ENCODE data around the gene AFAP1L2. TPM values are rescaled to one million over a fixed set of nuclear protein-coding genes. Genes with fewer than 3 reads are reported as not detected.

The AFAP1L2 gene
- total RNA-seq, 1 donor = 0.18 TPM

DNA sequence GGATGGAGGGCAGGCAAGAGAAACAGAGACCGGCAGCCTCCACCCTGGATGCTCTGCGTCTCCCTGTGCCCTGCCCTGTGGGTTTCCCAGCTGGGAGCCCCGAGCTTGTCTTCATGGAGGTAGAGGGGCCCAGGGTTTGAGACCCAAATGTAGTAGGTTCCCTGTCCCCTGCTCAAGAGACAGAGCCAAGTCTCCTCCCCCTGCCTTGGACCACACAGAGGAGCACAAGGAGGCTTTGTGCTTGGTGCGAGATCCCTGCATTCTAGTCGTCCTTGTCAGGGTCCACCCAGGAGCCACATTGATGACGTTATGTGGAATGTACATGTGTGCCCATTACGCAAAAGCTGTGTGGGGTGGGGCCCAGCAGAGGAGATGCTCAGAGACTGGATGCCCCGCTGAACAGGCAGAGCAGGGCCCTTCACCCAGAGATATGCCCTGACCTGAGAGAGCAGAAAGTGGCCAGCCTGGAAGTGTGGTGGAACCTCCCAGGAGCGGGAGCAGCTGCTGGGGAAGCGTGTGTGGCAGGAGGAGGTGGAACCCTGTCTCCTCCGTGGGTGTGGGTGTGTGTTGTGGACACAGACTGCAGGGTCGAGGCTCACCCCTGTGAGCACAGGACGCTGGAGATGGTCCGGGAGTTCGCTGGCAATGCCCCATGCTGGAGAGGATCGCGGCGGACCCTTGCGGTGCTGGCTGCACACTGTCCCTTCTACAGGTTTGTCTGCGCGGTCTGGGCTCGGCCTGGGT is 126.0 kb downstream of the AFAP1L2 start:
- H3K4me3 ChIP-seq (ENCODE audit: low read depth, low read length) = no peak overlapping the region
- DNase-seq (ENCODE audit: low read depth) = no peak
- TF ChIP-seq, protein P1, sequence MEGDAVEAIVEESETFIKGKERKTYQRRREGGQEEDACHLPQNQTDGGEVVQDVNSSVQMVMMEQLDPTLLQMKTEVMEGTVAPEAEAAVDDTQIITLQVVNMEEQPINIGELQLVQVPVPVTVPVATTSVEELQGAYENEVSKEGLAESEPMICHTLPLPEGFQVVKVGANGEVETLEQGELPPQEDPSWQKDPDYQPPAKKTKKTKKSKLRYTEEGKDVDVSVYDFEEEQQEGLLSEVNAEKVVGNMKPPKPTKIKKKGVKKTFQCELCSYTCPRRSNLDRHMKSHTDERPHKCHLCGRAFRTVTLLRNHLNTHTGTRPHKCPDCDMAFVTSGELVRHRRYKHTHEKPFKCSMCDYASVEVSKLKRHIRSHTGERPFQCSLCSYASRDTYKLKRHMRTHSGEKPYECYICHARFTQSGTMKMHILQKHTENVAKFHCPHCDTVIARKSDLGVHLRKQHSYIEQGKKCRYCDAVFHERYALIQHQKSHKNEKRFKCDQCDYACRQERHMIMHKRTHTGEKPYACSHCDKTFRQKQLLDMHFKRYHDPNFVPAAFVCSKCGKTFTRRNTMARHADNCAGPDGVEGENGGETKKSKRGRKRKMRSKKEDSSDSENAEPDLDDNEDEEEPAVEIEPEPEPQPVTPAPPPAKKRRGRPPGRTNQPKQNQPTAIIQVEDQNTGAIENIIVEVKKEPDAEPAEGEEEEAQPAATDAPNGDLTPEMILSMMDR (IDR thresholded peaks at IDR 0.05; ENCODE audit: insufficient read depth, low read length) = no peak

GRCh38 chr10:114276671-114277070 is 127.6 kb downstream of the AFAP1L2 start:
- TF ChIP-seq, protein P1 (IDR thresholded peaks at IDR 0.05; ENCODE audit: insufficient read depth, low read length) = no peak
- DNase-seq (ENCODE audit: low read depth) = no peak
- no peak overlapping the region for H3K4me3 ChIP-seq (ENCODE audit: low read depth, low read length)

- no peak overlapping the region for H3K4me3 ChIP-seq (ENCODE audit: low read depth, low read length)
- TF ChIP-seq, protein P1 (IDR thresholded peaks at IDR 0.05; ENCODE audit: insufficient read depth, low read length) = no peak
- no peak for DNase-seq (ENCODE audit: low read depth)
Measured at GRCh38 chr10:114276066-114276465, 128.2 kb downstream of the AFAP1L2 start.

DNA sequence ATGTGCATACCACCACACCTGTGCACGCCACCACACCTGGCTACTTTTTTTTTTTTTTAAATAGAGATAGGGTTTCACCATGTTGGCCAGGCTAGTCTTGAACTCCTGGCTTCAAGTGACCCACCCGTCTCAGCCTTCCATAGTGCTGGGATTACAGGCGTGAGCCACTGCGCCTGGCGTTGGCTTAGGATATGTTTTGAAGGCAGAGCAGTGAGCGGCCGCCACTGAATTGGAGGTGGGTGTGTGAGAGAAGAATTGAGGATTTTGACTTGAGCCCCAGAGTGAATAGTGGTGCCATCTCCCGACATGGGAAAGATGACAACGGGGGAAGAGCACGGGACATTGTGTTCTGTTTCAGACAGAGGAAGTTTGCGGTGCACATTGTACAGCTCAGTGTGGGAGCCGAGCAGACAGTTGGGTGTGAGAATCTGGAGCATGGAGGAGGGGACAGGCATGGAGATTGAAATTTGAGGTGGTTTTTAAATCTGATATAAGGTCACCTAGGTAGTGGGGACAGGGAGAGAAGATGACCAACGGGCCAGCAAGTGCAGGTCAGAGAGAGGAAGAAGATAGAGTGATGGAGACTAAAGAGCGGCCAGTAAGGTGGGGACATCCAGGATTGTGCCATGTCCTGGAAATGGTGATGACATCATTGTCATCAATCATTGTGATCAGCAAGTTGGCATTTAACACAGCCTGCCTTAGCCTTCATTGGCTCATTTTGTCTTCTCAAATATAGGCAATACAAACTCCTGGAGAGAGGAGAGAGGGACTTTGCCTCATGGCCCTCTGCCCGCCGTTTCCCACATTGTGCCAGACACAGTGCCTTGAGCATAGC is 129.5 kb downstream of the AFAP1L2 start:
- H3K4me3 ChIP-seq (ENCODE audit: low read depth, low read length) = no peak overlapping the region
- TF ChIP-seq, protein P1 (IDR thresholded peaks at IDR 0.05; ENCODE audit: insufficient read depth, low read length) = no peak
- no peak for DNase-seq (ENCODE audit: low read depth)

DNA sequence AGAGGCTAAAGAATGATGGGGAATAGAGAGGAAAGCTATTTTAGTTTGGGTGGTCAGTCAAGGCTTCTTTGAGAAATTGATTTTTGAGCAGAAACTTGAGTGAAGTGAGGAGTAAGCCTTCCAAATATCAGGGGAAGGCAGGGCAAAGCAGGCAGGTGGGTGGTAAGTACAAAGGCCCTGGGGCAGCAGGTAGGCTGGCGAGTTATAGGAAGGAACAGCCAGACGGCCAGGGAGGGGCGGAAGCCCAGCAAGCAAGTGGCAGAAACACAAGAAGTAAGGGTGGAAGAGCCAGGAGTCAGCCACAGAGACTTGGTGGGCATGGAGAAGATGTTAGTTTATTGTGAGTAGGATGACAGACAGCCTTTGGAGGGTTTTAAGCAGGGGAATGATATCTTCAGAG is 130.4 kb downstream of the AFAP1L2 start:
- no peak overlapping the region for H3K4me3 ChIP-seq (ENCODE audit: low read depth, low read length)

GRCh38 chr10:114272696-114273095 is 131.6 kb downstream of the AFAP1L2 start:
- TF ChIP-seq, protein P1 (IDR thresholded peaks at IDR 0.05; ENCODE audit: insufficient read depth, low read length) = no peak
- H3K4me3 ChIP-seq (ENCODE audit: low read depth, low read length) = no peak overlapping the region
- DNase-seq (ENCODE audit: low read depth) = no peak

More for the DNA sequence above, 130.4 kb downstream of the AFAP1L2 start:
- DNase-seq (ENCODE audit: low read depth) = no peak
- TF ChIP-seq, protein P1 (IDR thresholded peaks at IDR 0.05; ENCODE audit: insufficient read depth, low read length) = no peak
